SW 1271 (cell line): Measurements from ENCODE around the gene TTC31.

Experiments used
- DNase-seq, 2 experiments: peaks; one replicate each; lab custom pipeline; 2025; lab: John Stamatoyannopoulos, UW

Gene TTC31

DNA sequence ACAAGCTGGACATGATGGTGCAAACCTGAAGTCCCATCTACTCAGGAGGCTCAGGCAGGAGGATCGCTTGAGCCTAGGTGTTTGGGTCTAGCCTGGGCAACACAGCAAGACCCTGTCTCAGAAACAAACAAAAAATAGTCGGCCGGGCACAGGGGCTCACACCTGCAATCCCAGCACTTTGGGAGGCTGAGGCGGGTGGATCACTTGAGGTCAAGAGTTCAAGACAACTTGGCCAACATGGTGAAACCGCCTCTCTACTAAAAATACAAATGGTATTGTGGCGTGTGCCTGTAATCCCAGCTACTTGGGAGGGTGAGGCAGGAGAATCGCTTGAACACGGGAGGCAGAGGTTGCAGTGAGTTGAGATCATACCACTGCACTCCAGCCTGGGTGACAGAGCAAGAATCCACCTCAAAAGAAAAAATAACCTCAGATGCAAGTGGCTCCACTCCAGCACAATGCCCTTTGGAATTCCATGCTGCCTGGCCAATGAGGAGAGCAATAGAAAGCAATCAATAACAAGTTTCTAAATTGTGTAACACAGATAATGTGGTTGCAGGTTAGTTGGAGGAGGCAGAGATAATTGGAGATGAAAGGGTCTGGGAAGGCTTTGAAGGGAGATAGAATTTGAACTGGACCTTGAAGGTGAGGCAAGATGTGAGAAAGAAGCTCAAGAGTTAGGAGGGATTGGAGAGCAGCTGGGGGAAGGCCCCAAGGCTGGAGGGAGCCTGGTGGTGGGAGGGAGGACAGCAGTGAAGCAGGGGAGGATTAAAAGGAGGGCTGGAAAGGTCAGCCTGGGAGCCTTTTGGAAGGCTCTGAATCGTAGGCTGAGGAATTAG, 6.0 kb downstream of the TTC31 start:
- DNase-seq, result no peak

DNA sequence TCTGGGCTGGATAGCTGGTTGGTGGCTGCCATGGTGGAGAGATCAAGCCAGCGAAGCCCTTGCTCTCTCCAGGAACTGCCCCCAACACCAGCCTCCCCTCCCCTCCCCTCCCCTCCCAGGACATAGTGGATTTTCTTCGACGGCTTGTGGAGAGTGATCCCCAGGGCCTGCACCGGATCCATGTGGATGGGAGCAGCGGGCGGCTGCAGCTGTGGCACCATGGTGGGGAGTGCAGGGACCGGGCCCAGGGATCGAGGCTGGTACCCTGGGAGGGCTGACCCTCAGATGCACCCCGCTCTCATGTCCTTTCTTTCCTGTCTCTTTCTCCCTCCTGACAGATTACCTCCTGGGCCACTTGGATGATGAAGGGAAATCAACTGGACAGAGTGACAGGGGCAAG, 7.0 kb downstream of the TTC31 start:
- DNase-seq, result no peak

DNA sequence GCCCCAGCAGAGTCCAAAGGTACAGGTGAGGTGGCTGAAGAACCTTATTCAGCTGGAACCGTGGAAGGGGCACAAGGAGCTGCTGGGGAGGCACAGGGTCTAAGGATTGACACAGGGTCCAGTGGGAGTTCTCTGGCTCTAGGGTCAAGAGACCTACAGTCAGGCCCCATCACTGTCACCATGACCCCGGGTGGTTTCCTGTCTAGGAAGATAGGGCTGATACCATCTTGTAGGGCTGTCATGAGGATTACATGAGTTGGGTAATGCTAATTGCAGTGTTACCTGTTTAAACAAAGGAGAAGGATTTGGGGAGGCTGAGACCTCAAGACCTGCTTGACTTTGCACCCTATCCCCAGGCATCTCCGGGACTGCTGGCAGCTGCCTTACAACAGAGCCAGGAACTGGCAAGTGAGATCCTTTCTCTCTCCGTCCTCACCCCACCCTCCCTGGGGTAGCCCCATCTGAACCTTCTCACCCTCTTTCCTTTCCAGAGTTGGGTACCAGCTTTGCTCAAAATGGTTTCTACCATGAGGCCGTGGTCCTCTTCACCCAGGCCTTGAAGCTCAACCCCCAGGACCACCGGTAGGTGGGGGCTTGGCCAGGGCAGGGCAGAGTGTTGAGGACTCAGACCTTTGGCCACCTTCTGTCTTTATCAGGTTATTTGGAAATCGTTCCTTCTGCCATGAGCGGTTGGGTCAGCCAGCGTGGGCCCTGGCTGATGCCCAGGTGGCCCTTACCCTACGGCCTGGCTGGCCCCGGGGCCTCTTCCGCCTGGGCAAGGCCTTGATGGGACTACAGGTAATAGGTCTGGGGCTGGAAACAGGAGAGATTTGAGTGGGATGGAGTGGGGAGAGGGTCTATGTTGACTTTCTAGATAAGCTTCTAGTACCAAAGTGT, 9.0 kb downstream of the TTC31 start:
- DNase-seq, result no peak

DNA sequence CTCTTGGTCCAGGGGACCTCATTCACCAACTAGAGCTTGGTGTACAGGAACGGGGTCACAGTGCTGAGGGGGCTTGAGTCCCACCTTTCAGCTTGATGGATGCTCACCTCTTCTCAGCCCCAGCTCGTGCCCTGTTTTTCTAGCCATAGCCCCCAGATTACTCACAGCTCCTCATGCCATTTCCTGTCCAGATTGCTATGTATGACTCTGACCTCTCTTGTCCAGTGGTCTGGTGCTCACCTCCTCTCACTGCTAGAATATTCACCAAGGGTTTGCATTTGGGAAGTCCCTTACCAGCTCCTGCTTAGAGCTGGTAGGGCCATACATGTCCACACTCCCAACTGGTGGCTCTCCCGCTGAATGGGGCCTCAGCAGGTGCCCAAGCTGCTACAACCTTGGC, 10.7 kb downstream of the TTC31 start:
- DNase-seq, result no peak

DNA sequence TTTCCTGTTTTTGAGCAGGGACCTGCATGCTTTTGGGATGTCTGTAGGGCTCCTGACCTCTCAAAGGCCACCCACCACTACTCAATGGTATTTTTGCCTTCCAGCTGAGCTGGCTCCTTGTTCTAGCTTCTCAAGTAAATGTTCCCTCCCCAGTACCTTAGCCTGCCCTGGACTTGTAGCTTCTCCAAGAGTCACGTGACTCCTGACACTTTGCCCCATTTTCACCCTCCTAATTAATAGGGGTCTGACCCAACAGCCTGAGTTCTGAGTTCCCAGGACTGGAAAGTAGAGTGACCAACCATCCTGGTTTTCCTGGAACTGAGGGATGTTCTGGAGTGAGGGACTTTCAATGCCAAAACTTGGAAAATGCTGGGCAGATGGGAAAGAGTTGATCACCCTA, 12.6 kb downstream of the TTC31 start:
- no peak for DNase-seq

DNA sequence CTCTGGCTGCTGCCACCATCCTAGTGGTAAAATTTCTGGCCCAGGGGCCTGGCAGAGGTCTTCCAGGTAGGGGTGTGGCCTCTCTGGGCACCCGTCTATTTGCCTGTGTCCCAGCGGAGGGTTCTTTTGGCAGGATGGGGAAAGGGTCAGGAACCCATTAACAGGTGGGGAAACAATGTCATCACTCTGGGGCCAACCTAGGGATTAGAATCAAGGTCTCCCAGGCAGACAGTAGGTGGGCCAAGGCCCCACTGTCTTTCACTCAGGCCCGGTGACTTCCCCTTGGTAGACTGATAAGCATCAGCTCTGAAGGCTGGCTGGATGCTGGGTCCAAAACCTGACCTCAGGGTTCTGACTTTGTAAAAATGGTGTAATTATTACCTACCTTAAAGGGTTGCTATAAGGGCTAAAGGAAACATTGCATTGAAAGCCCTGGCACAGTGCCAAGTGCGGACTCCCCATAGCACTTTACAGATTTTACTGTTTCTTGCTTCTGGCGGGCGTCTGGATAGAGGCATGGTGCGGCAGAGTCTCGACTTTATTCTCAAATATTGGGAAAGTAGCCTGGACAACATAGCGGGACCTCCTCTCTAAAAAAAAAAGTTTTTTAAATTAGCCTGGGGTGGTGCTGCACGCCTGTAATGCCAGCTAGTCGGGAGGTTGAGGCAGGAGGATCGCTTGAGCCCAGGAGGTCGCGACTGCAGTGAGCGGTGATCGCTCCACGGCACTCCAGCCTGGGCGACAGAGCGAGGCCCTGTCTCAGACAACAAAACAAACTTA, 14.3 kb downstream of the TTC31 start:
- DNase-seq, result no peak

DNA sequence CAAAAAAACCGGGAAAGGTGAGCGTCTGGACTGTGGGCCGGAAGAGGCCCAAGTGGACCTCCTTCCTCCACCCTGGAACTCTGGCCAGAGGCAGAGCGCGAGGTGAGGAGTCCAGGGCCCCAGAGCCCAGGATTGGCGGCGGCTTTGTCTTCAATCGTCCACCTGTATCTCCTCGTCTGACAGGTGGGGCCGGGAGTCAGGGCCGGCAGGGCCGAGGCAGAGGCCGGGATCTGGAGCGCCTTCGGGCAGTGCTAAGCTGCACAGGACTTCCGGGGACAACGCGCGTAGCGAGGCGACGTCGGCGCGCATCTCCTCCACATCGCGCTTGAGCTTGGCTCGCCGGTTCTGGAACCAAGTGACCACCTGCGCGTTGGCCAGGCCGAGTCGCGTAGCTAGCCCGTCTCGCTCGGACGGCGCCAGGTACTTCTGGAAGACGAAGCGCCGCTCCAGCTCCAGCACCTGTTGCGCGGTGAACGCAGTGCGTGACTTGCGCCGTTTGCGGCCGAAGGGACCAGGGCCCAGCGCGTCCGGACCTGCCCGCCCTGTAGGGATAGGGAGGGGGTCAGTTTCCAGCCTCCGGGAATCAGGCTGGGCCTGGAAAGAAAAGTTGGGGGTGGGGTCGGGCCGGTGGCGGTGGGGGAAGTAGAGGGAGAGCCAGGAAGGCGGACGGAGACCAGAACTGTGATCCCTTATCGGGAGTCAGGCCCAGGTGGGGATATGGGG, 15.1 kb downstream of the TTC31 start:
- DNase-seq, result no peak

DNA sequence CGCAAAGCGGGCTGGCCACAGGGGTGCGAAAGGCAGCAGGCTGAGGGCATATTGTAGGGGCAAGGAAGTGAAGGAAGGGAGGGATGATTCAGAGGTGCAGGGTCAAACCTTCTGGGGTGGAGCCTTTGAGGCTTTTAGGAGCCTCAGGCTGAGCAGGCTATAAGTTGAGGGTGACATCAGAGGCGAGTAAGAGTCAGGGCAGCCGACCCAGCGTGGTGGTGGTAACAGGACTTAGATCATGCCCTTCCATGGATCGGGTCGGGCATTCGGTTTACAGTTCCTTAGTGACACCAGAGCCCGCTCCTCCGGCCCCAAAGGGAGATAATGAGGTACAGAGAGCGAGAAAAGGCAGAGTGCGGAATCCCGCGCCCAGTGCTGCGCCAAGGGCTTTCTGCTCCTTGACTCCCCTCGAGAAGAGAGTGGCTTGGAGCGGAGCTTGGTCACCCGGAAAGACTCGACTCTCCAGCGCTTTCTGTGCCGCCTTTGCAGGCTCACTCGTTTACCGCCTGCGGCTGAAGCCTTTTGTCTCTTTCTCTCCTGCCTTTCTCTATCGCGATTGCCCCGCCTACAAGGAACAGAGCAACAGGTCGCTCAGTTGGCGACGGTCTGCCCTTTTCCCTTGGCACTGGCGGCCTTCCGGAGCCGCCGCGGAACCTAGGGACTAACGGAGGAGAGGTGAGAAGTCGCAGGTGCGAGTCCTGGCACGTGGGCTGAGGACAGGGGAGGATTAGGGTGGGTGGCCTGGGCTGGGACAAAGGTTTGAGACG, 15.8 kb downstream of the TTC31 start:
- no peak for DNase-seq

DNA sequence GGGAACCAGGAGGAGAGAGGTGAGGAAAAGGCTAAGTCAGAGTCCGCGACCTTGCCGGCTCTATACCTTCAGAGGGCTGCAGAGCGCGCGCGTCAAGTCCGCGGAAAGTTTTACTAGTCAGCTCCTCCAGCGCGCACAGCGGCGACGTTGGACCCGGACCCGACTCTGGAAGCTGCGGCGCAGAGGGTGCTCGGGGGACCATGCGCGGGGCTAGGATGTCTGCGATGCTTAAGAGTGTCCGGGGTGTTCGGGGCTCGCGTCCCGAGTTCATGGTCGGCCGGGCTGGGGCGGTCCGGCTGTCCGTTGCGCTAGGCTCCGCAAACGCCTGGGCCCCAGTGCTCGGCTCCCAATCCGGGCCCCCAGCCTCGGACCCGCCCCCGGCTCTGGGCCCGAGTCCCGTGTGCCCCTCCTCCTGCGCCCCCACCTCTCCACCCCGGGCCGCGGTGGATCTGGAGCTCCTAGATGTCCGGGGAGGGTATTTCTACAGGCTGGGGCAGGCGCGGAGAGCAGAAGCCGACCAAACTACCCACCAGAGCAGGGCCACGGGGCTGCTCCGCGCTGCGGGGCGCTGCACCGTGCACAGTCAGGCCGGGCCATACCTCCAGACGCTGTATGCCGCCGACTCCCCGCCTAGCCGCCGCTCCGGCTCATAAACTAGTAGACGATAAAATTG, 16.5 kb downstream of the TTC31 start, which contains the start of gene LBX2:
LBX2 (minus strand) TSS at position 337 of the 673 bp plus-strand sequence; CDS start at position 271, 66 bp downstream.
- DNase-seq, result no peak

DNA sequence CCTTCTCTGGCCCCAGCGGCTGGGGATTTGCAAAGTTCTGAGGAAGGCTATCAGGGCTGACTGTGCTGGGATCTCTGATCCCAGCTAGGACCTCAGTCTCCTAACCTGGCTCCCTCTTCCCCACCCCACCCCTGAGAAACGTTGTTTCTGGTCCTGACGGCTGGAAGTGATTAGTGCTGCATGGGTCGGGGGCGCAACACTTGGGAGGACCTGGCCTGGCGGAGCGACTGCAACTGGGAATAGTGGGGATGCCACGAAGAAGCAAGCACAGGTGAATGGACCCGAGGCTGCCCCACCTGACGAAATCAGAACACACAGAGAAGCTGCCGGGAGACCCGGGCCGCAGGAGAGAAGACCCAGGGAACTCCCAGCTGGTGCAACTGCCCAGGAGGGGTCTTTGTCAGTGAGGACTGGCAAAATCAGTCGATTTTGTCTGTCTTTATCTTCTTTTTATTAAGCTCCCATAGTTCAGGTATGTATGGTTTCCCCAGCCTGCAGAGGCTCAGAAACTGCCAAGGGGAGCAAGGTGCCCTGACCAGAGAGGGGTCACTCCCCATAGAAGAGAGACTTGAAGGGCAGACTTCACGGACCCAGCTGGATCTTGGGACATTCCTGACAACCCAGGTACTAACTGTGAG, 17.2 kb downstream of the TTC31 start:
- no peak for DNase-seq

DNA sequence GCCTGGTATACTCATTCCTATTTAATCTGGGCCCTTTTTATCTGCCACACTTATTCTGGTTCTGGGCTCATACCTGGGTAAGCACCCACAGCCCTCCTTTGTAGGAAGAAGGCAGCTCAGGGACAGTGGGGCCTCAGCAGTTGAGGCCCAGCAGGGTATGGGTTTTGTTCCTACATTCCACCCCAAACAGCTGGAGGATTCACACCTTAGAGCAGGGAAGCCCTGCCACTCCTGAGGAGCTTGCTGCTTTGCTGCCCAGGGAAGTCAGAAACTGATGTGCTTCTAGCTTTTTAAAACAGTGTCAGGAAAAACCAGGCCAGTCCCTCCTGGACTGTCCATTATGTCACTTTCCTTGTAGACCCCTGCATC, 17.7 kb downstream of the TTC31 start:
- DNase-seq, result no peak

DNA sequence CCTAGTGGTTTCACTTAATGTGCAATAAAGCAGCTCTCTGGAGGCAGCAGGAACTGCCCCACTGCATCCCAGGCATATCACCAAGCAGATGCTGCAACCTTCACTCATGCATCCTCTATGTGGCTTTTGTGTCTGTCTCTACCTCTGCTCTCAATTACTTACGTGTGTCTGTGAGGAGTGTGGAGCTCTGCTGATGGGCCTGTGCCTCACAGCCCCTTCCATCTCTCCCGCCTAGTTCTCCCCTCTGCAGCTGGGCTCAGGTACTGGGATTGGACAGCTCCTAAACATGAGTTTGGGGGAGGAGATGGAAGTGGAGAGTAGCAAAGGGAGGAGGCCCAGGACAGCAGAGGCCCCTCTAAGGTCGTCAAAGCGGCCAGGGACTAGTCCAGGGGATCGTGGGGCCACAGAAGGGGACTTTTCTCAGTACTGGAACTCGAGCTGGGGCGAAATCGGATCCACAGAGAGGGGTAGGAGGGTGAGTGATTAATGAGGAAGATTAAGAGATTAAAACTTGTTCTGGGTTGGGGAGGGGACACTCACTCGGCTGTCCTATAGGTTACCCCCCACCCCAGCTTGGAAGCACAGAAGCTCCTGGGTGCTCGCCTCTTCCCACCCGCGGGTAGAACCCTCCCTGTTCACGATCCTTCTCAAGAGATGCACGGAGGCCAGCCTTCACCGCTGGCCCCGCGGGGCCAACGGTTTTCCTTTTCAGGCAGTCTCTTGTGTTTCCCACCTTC, 18.6 kb downstream of the TTC31 start:
- no peak for DNase-seq

DNA sequence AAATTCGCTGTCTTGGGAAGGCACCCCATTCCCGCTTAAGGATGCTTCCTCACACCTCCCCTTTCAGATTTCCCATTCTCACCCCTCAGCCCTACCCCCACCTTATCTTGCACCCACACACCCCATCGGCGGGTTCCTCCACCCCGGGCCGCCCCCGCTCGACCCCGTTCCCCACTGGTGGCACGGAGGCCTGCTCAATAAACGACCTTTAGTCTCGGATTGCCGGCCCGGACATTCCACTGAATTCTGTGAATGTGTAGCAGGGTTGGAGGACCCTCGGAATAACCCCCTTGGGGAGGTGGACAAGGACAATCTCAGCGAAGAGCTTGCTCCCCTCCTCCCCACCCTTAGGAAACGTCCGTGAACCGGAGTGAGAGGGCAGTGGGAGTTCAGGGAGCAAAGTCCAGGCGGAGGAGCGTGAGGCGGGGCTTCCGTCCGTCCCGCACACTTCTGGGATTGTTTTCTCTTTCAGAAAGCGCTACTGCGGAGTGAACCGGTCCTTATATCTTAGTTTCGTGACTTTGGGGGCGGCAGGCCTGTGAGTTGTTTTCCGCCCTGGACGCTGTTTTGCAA, 19.4 kb downstream of the TTC31 start:
- DNase-seq, result no peak

DNA sequence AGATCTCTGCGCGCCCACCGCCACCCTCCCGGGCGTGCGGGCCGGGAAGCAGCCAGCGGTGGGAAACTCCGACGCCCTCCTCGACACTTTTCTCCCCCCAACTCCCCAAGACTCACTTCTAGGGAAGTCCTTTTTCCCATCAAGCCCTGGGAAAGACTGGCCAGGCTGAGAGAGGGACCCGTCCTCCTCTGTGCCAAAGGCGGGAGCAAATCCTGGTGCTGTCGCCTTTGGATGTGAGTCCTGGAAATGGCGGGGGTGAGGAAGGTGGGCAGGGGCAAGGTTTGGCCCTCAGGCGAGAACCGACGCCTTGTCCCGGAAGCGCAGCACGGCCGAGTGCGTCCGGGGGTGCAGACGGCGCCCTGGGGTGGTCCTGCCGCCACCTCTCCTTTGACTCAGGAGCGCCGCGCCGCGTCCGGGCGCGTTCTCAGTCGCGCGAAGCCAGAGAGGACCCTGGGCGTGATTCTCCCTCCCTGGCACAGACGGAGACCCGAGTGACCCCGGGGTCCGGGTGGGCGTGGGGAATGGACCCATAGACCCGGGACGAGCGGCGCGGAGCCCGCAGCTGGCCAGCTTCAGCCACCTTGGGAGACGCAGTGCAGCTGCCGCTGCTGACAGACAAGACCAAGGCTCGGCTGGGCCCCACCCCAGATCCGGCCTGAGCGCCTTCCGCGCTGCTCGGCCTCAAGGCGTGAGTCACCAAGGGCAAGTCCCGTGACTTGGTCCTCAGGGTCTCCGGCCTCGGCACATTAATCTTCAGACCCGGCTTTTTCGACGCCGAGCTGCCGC, 20.0 kb downstream of the TTC31 start:
- peak; percentile 75 to 79 for DNase-seq

DNA sequence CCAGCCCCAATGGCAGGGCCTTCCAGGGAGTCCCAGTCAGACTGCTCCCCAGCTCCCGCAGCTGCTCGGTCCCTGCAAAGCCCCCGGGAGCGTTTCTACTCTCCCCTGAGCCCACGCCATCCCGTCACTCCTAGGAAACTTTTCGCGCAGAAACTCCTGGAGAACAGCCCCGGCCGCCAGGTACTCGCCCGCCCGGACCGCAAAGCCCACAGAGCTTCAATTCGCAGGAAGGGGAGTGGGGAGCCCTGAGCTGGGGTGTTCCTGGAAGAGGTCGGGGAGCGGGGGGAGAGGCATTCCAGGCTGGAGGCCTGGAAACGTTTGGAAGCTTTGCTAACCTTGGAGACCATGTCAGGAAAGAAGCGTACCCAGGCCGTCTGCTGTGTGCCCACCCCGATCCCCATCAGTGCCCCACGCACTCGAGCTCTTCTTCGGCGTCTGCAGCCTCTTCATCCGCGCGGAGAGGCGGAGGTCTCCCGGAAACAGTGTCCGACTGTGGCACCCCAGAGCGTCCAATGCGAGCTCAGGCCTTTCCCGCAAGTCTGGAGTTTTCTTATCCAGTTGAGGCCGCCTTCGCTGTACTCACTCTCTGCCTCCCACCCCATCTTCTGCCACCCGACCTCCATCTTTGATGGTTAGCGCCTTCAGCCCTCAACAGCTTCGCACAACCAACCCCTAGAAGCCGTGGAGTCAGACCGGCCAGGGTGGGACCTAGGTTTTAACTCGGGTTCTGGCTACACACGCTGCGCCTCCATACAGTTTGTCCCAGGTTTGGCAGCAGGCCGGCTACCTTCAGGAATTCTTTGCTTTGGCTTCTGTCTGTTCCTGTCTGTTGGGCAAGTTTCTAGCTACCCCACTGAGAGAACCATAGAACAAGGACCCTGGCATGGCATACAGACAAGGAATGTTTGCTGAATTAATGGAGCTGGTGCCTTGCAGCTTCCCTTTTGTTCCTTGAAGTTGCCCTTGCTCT, 20.9 kb downstream of the TTC31 start:
- no peak for DNase-seq

DNA sequence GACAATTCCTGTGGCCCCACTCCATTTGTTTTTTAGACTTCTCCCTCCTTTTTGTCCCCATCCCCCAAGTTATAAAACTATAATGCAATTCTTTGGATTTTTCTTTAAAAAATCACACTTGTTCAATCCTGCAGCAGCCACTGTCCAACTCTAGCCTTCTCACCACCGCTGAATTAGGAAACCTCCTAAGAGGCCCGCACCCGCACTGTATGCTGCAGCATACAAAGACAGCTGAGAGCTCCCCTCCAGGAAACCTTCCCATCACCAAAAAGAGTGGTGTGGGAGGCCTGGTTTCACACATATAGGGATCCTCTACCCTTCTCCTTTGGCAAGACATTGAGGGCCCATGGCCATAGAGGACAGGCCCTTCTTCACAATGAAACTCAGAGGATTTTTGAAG, 21.7 kb downstream of the TTC31 start:
- no peak for DNase-seq
